HCT116 (cell line): Measurements from ENCODE around the gene GMEB1. TPM values are rescaled to one million over a fixed set of nuclear protein-coding genes. Genes with fewer than 3 reads are reported as not detected.

Source experiments
- ATAC-seq: fragments of 200-7000 bp; cut with Tn5 transposase; 2 replicates; pipeline ENCODE4 v1.9.1; 2020; ENCODE audit warnings: mild to moderate bottlenecking, moderate library complexity
- BruUV-seq: library from RNA; stranded (reverse); fragments of 400-500 nt; replicated peaks from 2 replicates; lab custom pipeline; 2021; lab: Mats Ljungman, UMichigan
- CTCF ChIA-PET: fragments of 300-600 bp; sonication (Branson Sonifier 250); formaldehyde crosslinking; loops from one replicate; lab custom pipeline; 2021; ENCODE audit warnings: antibody characterized with exemption; lab: Charles Lee
- POLR2A ChIA-PET: fragments of 300-600, 350-600 bp; sonication (Branson Sonifier 250); formaldehyde crosslinking; loops from one replicate; lab custom pipeline; 2021; ENCODE audit warnings: antibody characterized with exemption; lab: Charles Lee
- RAD21 ChIA-PET, 2 experiments: fragments of 300-600 bp; sonication (Branson Sonifier 250); formaldehyde crosslinking; loops; one replicate each; lab custom pipeline; 2023; ENCODE audit warnings: low total read pairs in 2 of 2; ENCODE audit not compliant: uncharacterized antibody in 2 of 2, unreplicated experiment in 2 of 2, low non-redundant PET in 1 of 2; lab: Charles Lee
- DNase-seq: peaks from one replicate; pipeline ENCODE4 v3.0.0-alpha.2; 2010; ENCODE audit warnings: low read depth, low spot score
- H2AFZ ChIP-seq: fragments of 200-600 bp; shearing (Covaris generic), sonication (generic); 2 replicates; pipeline ENCODE4 v1.6.1; 2017; ENCODE audit warnings: low read depth, mixed run types, mixed read lengths, antibody characterized with exemption, low read length; ENCODE audit not compliant: poor library complexity, severe bottlenecking
- H3K27ac ChIP-seq: 2 replicates; pipeline ENCODE4 v1.5.1; 2012; ENCODE audit warnings: low read depth, low read length
- H3K27me3 ChIP-seq: fragments of 200-600 bp; sonication (generic); 2 replicates; pipeline ENCODE4 v1.6.1; 2016; ENCODE audit warnings: mixed run types, low read length, mixed read lengths; ENCODE audit not compliant: insufficient read depth
- H3K36me3 ChIP-seq, 2 experiments: fragments of 200-500 bp in 1 of 2; fragments of 200-600 bp in 1 of 2; sonication (Bioruptor generic) in 1 of 2; sonication (generic) in 1 of 2; 2 replicates each; pipeline versions ENCODE4 v1.5.1 to v1.6.1; 2014 to 2016; ENCODE audit warnings: low read length in 2 of 2, inconsistent platforms in 1 of 2, mixed read lengths in 1 of 2, mixed run types in 1 of 2; ENCODE audit not compliant: insufficient read depth in 2 of 2, control insufficient read depth in 1 of 2
- H3K4me1 ChIP-seq, 2 experiments: fragments of 200-600 bp in 1 of 2; sonication (generic) in 1 of 2; 2 replicates each; pipeline versions ENCODE4 v1.5.1 to v1.6.1; 2012 to 2017; ENCODE audit warnings: low read length in 2 of 2, inconsistent platforms in 1 of 2, mild to moderate bottlenecking in 1 of 2, mixed read lengths in 1 of 2, mixed run types in 1 of 2, moderate library complexity in 1 of 2; ENCODE audit not compliant: insufficient read depth in 2 of 2, control insufficient read depth in 1 of 2
- H3K4me2 ChIP-seq: fragments of 200-600 bp; sonication (generic); 2 replicates; pipeline ENCODE4 v1.6.1; 2017; ENCODE audit warnings: mixed run types, low read length, mixed read lengths
- H3K4me3 ChIP-seq, 2 experiments: fragments of 200-600 bp in 1 of 2; sonication (generic) in 1 of 2; replicated peaks in 1 of 2; 2 replicates each; pipeline ENCODE4 v1.5.1; 2011 to 2016; ENCODE audit warnings: low read length in 2 of 2, control low read depth in 1 of 2, low read depth in 1 of 2, mild to moderate bottlenecking in 1 of 2, mixed read lengths in 1 of 2, mixed run types in 1 of 2
- H3K79me2 ChIP-seq: fragments of 200-600 bp; sonication (generic); 2 replicates; pipeline ENCODE4 v1.6.1; 2017; ENCODE audit warnings: mild to moderate bottlenecking, mixed run types, low read length, moderate library complexity, mixed read lengths; ENCODE audit not compliant: insufficient read depth
- H3K9ac ChIP-seq: fragments of 200-600 bp; sonication (generic); 2 replicates; pipeline ENCODE4 v1.6.1; 2016; ENCODE audit warnings: low read length, mixed read lengths
- H3K9me2 ChIP-seq: fragments of 200-600 bp; sonication (generic), shearing (Covaris generic); 2 replicates; pipeline ENCODE4 v1.6.1; 2017; ENCODE audit warnings: mixed run types, mild to moderate bottlenecking, moderate library complexity; ENCODE audit not compliant: insufficient read depth
- H3K9me3 ChIP-seq, 2 experiments: fragments of 200-500 bp in 1 of 2; fragments of 200-600 bp in 1 of 2; sonication (Bioruptor generic) in 1 of 2; sonication (generic) in 1 of 2; 2 replicates each; pipeline ENCODE4 v1.6.1; 2014 to 2017; ENCODE audit warnings: low read length in 2 of 2, mixed read lengths in 2 of 2, inconsistent platforms in 1 of 2, low read depth in 1 of 2, mild to moderate bottlenecking in 1 of 2, mixed run types in 1 of 2, moderate library complexity in 1 of 2; ENCODE audit not compliant: control insufficient read depth in 1 of 2, insufficient read depth in 1 of 2
- H4K20me1 ChIP-seq: fragments of 200-600 bp; sonication (generic), shearing (Covaris generic); 2 replicates; pipeline ENCODE4 v1.6.1; 2017; ENCODE audit warnings: mixed run types, mild to moderate bottlenecking, moderate library complexity; ENCODE audit not compliant: insufficient read depth
- ATF3 ChIP-seq: IDR thresholded peaks from 2 replicates; pipeline ENCODE4 v1.6.1; 2012
- CBX3 ChIP-seq: IDR thresholded peaks from 2 replicates; pipeline ENCODE4 v1.6.1; 2012; ENCODE audit warnings: low read depth
- CTCF ChIP-seq, 3 experiments: fragments of 200-600 bp in 1 of 3; sonication (generic) in 1 of 3; IDR thresholded peaks in 2 of 3; conservative IDR thresholded peaks in 1 of 3; 2 replicates each; pipeline ENCODE4 v1.5.1; 2012 to 2017; ENCODE audit warnings: low read depth in 2 of 3, low read length in 2 of 3, antibody characterized with exemption in 1 of 3, borderline replicate concordance in 1 of 3, control low read depth in 1 of 3, mild to moderate bottlenecking in 1 of 3, mixed read lengths in 1 of 3, mixed run types in 1 of 3, moderate library complexity in 1 of 3; ENCODE audit not compliant: insufficient read depth in 1 of 3
- EZH2 ChIP-seq: fragments of 200-600 bp; sonication (generic); IDR thresholded peaks from 2 replicates; pipeline ENCODE4 v1.6.1; 2017; ENCODE audit warnings: antibody characterized with exemption, mixed run types
- EZH2phosphoT487 ChIP-seq: fragments of 200-600 bp; IDR thresholded peaks from 2 replicates; pipeline ENCODE4 v1.6.1; 2018; ENCODE audit warnings: antibody characterized with exemption, borderline replicate concordance
- FOSL1 ChIP-seq: IDR thresholded peaks from 2 replicates; pipeline ENCODE4 v1.6.1; 2012; ENCODE audit warnings: low read depth
- POLR2A ChIP-seq: IDR thresholded peaks from 2 replicates; pipeline ENCODE4 v1.7.0; 2011; ENCODE audit warnings: borderline replicate concordance; ENCODE audit not compliant: insufficient read depth, insufficient read length; ENCODE audit errors: extremely low read depth
- POLR2AphosphoS5 ChIP-seq: IDR thresholded peaks from 2 replicates; pipeline ENCODE4 v1.6.1; 2011; ENCODE audit warnings: mild to moderate bottlenecking, low read depth, low read length, moderate library complexity
- RAD21 ChIP-seq: IDR thresholded peaks from 2 replicates; pipeline ENCODE4 v1.6.1; 2012; ENCODE audit warnings: low read depth, mild to moderate bottlenecking
- REST ChIP-seq: IDR thresholded peaks from 2 replicates; pipeline ENCODE4 v1.6.1; 2012; ENCODE audit warnings: low read depth
- SIN3A ChIP-seq: IDR thresholded peaks from 2 replicates; pipeline ENCODE4 v1.6.1; 2012; ENCODE audit warnings: low read depth
- SRF ChIP-seq: IDR thresholded peaks from 2 replicates; pipeline ENCODE4 v1.6.1; 2012; ENCODE audit warnings: low read depth
- YY1 ChIP-seq: IDR thresholded peaks from 2 replicates; pipeline ENCODE4 v1.6.1; 2011; ENCODE audit warnings: low read length, low read depth, moderate library complexity, mild to moderate bottlenecking; ENCODE audit not compliant: insufficient replicate concordance; ENCODE audit errors: extremely low read depth
- ZFX ChIP-seq: fragments of 450-650 bp; IDR thresholded peaks from 2 replicates; pipeline ENCODE4 v1.6.1; 2017
- intact Hi-C: fragments of 100-400 bp; cut with micrococcal nuclease; formaldehyde crosslinking; loops from 2 replicates; pipeline ENCODE4 v1.10.0; 2022
- total RNA-seq: library from RNA; stranded (reverse); gene quantifications from one replicate; pipeline ENCODE4 v1.2.1, GENCODE V29; 2021; ENCODE audit not compliant: unreplicated experiment

Gene GMEB1
- total RNA-seq, 1 experiment from 2014 or later = 19.8 TPM

GRCh38 chr1:28761189-28761588 is 92.6 kb downstream of the GMEB1 start (continued):
- TF ChIP-seq REST (no peak), SIN3A (no peak), POLR2AphosphoS5 (no peak), YY1 (no peak), POLR2A (no peak), EZH2 (no peak)

GRCh38 chr1:28766532-28767183 is 98.1 kb downstream of the GMEB1 start:
- Histone ChIP-seq H3K9me2 (no peaks in the 10 kb centered on the region), H4K20me1 (peaks cover 30% of the 10 kb centered on the region; the same call in 1 of the 2 replicates), H3K9ac (no peak overlapping the region), H3K4me3 (no peak overlapping the region), H3K9me3 (no peaks in the 10 kb centered on the region), H3K4me2 (no peak overlapping the region), H3K27me3 (no peaks in the 10 kb centered on the region), H2AFZ (no peak overlapping the region), H3K79me2 (peaks cover 94% of the 10 kb centered on the region), H3K4me1 (no peaks in the 10 kb centered on the region), H3K36me3 (peaks cover 15 to 21% of the 10 kb centered on the region in 2 experiments), H3K27ac (no peak overlapping the region)
- ChIA-PET CTCF (no interaction called here), RAD21 (no interaction called here), POLR2A (no interaction called here)
- TF ChIP-seq RAD21 (no peak), EZH2phosphoT487 (no peak), SIN3A (no peak), ATF3 (no peak), SRF (no peak), FOSL1 (no peak), CBX3 (no peak), CTCF (IDR thresholded peaks at IDR 0.05 in 2 of 3, conservative IDR thresholded peaks at IDR 0.05 in 1 of 3; ENCODE audit: borderline replicate concordance in 1 of 3, insufficient read depth in 1 of 3, low read depth in 2 of 3, low read length in 2 of 3) (no peak), ZFX (no peak), YY1 (no peak)
- ATAC-seq = no peak
- intact Hi-C loops = no loop called here
- BruUV-seq = no TSS peak
- no peak for DNase-seq
